Measurements from ENCODE around the gene HK1.

DNA sequence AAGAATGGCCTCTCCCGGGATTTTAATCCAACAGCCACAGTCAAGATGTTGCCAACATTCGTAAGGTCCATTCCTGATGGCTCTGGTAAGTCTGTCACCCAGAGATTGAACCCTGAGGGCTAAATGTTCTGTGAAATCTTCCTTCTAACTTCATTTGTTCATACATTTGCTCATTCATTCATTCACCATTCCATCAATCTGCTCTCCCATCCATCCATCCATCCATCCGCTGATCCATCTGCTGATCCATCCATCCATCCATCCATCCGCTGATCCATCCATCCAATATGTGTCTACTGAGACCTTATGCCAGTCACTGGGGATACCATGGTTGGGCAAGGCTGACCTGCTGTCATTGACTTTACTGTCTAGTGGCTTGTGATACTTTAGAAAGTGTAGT is 65.6 kb downstream of the HK1 start:
- TF ChIP-seq, protein P1, sequence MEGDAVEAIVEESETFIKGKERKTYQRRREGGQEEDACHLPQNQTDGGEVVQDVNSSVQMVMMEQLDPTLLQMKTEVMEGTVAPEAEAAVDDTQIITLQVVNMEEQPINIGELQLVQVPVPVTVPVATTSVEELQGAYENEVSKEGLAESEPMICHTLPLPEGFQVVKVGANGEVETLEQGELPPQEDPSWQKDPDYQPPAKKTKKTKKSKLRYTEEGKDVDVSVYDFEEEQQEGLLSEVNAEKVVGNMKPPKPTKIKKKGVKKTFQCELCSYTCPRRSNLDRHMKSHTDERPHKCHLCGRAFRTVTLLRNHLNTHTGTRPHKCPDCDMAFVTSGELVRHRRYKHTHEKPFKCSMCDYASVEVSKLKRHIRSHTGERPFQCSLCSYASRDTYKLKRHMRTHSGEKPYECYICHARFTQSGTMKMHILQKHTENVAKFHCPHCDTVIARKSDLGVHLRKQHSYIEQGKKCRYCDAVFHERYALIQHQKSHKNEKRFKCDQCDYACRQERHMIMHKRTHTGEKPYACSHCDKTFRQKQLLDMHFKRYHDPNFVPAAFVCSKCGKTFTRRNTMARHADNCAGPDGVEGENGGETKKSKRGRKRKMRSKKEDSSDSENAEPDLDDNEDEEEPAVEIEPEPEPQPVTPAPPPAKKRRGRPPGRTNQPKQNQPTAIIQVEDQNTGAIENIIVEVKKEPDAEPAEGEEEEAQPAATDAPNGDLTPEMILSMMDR (conservative IDR thresholded peaks at IDR 0.05; ENCODE audit: low read depth, low read length), result no peak
- no peak for TF ChIP-seq MAFK (IDR thresholded peaks at IDR 0.05; ENCODE audit: low read depth, low read length)
- TF ChIP-seq POLR2A (IDR thresholded peaks at IDR 0.05; ENCODE audit: low read depth, low read length), result no peak
- no peak for TF ChIP-seq ELK1 (IDR thresholded peaks at IDR 0.05; ENCODE audit: borderline replicate concordance, low read depth, low read length)
- no peak for TF ChIP-seq RFX5 (IDR thresholded peaks at IDR 0.05; ENCODE audit: low read depth, low read length)
- no peak for TF ChIP-seq BHLHE40 (IDR thresholded peaks at IDR 0.05; ENCODE audit: low read depth, low read length)
- TF ChIP-seq RAD21 (IDR thresholded peaks at IDR 0.05; ENCODE audit: low read length), result no peak
- TF ChIP-seq SMC3 (IDR thresholded peaks at IDR 0.05; ENCODE audit: low read depth, low read length), result no peak
- TF ChIP-seq MXI1 (IDR thresholded peaks at IDR 0.05; ENCODE audit: borderline replicate concordance, low read depth, low read length), result no peak
- no peak for TF ChIP-seq RCOR1 (IDR thresholded peaks at IDR 0.05; ENCODE audit: insufficient replicate concordance, low read length)
- TF ChIP-seq CHD1 (IDR thresholded peaks at IDR 0.05; ENCODE audit: low read depth, low read length), result no peak
- TF ChIP-seq MAZ (IDR thresholded peaks at IDR 0.05; ENCODE audit: borderline replicate concordance, low read depth, low read length), result no peak
- TF ChIP-seq, protein P2, sequence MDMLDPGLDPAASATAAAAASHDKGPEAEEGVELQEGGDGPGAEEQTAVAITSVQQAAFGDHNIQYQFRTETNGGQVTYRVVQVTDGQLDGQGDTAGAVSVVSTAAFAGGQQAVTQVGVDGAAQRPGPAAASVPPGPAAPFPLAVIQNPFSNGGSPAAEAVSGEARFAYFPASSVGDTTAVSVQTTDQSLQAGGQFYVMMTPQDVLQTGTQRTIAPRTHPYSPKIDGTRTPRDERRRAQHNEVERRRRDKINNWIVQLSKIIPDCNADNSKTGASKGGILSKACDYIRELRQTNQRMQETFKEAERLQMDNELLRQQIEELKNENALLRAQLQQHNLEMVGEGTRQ (IDR thresholded peaks at IDR 0.05; ENCODE audit: low read depth, low read length), result no peak
